Tibial nerve (tissue), 3 donors: ENCODE results near the gene LIPC.

Source experiments
- POLR2A ChIP-seq, 2 donors: fragments of 450-650 bp; IDR thresholded peaks; one replicate each; pipeline ENCODE4 v1.6.1; 2017; ENCODE audit warnings: antibody characterized with exemption in 2 of 2, mild to moderate bottlenecking in 2 of 2, moderate library complexity in 2 of 2
- TF ChIP-seq, protein P1 (sequence below), 5 experiments: fragments of 200-600 bp in 3 of 5; fragments of 450-650 bp in 2 of 5; sonication (generic) in 3 of 5; IDR thresholded peaks; one replicate each; pipeline ENCODE4 v1.5.1; 2016 to 2019; ENCODE audit warnings: antibody characterized with exemption in 5 of 5, mild to moderate bottlenecking in 3 of 5, moderate library complexity in 2 of 5

DNA sequence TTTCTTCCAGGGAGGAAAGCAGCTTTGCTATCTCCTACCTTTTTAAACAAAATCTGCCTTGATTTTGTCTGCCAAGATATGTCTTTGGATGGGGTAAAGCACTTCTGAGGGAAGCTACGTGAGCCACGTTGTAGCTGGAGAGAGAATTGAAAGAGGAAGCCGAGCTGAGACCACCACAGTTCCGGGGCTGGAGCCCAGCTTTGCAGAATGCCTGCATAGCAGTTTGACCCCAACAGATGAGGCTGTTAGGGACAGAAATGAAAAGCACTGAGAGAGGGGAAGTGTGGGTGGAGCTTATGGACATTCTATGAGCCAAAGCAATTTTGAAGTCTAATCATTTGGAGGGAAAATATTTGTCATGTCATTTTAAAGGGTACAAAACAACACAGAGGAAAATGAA lies 45.4 kb downstream of the LIPC start:
- TF ChIP-seq, protein P1, sequence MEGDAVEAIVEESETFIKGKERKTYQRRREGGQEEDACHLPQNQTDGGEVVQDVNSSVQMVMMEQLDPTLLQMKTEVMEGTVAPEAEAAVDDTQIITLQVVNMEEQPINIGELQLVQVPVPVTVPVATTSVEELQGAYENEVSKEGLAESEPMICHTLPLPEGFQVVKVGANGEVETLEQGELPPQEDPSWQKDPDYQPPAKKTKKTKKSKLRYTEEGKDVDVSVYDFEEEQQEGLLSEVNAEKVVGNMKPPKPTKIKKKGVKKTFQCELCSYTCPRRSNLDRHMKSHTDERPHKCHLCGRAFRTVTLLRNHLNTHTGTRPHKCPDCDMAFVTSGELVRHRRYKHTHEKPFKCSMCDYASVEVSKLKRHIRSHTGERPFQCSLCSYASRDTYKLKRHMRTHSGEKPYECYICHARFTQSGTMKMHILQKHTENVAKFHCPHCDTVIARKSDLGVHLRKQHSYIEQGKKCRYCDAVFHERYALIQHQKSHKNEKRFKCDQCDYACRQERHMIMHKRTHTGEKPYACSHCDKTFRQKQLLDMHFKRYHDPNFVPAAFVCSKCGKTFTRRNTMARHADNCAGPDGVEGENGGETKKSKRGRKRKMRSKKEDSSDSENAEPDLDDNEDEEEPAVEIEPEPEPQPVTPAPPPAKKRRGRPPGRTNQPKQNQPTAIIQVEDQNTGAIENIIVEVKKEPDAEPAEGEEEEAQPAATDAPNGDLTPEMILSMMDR (IDR thresholded peaks at IDR 0.05), result no peak
- no peak for TF ChIP-seq POLR2A (IDR thresholded peaks at IDR 0.05)
